GM18508 (cell line): ENCODE data around the gene NEO1.

Source experiments
- ATAC-seq: cut with Tn5 transposase; IDR thresholded peaks from one replicate; pipeline ENCODE4 v1.9.1; 2021; ENCODE audit warnings: moderate number of reproducible peaks; ENCODE audit not compliant: insufficient read depth, unreplicated experiment

The NEO1 gene

GRCh38 chr15:73323956-73324355 lies 271.7 kb downstream of the NEO1 start:
- ATAC-seq, result no peak

DNA sequence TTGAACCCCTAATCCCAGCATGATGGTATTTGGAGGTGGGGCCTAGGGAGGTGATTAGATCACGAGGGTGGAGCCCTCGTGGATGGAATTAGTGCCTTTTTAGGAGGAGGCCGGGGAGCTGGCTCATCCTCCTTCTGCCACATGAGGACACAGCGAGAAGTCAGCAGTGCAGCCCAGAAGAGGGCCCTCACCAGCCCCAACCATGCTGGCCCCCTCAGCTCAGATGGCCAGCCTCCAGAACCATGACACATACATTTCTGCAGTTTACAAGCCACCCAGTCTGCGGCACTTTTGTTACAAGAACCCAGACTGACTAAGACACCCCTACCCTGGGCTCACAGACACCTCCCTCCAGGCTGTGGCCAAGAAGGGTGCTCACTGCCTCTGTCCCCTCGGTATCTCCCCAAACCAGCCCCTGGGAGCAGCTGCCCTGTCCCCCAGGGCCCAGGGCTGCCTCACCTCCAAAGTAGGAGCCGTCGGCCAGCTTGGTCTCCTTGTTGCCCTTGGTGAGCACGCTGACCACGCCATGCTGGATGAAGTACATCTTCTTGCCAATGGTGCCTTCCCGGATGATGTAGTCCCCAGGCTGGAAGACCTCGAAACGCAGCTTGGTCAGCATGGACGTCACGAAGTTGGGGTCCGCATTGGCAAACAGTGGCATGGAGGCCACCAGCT lies 272.4 kb downstream of the NEO1 start:
- ATAC-seq, result no peak

GRCh38 chr15:73325191-73325861 lies 273.1 kb downstream of the NEO1 start:
- ATAC-seq, result no peak

DNA sequence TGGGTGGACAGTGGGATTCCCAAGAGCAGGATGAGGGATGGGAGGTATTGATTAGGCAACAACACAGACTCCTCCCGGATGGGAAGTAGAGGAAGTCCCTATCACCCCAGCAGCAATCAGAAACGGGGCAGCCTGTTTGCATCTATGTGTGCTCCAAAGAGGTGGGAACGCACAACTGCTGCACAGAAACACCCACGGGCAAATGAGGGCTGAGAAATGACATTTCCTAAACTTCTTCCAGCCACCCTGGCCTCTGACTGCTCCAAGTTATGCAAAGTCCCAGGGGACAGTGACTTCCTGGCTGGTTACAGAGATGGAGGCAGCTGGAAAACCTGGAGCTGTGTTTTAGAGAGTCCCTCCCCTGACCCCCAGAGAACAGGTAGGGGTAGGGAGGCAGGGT lies 273.9 kb downstream of the NEO1 start:
- no peak for ATAC-seq

GRCh38 chr15:73328149-73328820 lies 276.0 kb downstream of the NEO1 start:
- ATAC-seq, result no peak

- ATAC-seq, result no peak
Observed at GRCh38 chr15:73328981-73329380, 276.7 kb downstream of the NEO1 start.

DNA sequence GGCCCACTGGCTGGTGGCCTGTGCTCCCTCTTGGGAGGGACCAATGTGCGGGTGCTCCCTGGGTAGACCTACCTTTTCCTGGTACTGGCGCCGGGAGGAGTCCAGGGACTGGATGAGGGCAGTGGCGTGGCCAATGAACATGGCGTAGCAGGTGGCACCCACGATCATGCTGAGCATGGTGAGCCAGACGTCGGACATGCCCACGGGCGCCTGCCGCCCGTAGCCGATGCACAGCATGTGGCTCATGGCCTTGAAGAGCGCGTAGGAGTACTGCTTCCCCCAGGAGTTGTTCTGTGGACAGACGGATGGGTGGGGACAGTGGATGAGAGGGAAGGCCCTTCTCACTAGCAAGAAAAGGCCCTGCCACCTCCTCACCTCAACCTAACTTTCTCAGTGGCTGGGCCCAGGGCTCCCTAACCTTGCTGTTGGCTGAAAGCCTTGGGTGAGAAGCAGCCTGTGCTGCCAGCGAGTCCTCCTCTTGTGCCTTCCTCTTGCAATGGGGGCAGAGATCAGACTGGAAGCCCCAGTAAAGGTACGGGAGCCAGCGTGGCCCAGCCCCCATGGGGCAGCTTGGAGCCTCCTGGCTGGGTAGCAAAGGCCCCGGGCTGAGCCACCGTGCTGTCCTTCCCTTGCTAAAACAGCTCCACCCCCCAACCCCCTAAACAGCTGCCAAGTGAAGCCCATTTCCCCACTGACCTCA lies 277.4 kb downstream of the NEO1 start:
- no peak for ATAC-seq

GRCh38 chr15:73330206-73331051 lies 278.2 kb downstream of the NEO1 start:
- no peak for ATAC-seq

DNA sequence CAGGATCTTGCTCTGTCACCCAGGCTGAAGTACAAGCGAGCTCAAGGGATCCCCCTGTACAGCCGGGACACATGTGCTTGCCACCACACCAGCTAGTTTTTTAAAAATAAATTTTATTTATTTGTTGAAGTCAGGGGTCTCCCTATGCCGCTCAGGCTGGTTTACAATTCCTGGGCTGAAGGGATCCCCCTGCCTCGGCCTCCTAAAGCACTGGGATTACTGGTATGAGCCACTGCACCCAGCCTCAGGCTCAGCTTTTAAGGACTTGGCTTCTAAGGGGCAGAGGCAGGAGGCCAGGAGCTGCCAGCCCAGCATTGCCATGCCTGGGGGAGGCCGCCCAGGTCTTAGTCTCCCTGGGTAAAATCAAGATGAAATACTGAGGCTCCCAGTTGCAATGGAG lies 279.2 kb downstream of the NEO1 start:
- ATAC-seq, result no peak

- ATAC-seq, result no peak
Observed at GRCh38 chr15:73331991-73332925, 280.0 kb downstream of the NEO1 start.

GRCh38 chr15:73333001-73333400 lies 280.7 kb downstream of the NEO1 start:
- ATAC-seq, result no peak

DNA sequence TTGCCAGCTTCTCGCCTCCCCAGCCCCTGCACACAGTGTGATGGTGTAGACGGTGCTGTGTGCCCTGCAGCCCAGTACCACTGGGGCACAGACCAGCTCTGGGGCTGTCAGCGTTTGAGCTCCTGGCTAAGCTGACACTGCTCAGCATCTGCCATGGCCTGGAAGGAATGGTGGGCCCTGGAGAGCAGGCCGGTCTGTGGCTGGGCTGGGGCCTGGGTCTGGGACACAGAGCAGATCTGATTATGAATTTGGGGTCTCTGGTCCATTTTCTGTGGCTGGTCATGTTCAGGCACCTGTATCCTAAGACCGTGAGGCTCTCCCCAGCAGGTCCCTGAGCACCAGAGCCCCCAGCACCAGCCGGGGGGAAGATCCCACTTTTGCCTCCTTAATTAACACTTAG lies 281.8 kb downstream of the NEO1 start:
- no peak for ATAC-seq

DNA sequence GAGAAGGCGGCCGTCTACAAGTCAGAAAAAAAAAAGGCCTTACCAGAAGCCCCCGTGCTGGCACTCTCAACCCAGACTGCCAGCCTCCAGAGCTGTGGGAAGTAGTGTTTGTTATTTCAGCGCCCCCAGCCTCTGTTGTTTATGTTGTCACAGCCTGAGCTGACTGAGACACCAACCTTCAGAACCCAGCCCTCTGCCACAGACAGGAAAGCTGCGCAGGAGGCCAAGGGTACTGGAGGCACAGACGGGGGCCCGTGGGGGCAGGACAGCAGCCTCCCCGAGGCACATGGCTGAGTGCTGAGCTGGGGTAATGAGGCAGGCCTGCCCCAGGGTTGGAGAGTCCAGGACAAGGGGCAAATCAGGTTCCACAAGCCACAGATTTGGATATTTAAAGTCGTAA lies 282.8 kb downstream of the NEO1 start:
- no peak for ATAC-seq

DNA sequence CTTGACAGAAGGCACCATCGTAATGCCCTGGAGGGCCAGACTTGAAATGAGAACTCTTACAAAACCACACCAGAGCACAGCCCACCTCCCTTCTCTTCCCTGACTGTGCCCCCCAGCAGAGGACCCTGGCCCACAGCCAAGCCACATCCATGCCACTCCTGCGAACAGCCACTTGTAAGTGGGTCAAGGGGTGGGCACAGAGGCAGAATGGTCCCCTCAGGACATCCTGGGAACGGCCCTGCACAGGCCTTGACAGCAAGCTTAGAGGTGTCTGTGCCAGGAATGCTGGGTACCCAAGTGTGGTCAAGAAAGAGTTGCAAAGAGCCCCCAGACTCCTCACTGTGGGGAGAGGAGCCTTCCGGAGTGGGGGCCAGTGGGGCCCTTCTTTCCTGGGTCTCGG lies 283.2 kb downstream of the NEO1 start:
- ATAC-seq, result no peak

DNA sequence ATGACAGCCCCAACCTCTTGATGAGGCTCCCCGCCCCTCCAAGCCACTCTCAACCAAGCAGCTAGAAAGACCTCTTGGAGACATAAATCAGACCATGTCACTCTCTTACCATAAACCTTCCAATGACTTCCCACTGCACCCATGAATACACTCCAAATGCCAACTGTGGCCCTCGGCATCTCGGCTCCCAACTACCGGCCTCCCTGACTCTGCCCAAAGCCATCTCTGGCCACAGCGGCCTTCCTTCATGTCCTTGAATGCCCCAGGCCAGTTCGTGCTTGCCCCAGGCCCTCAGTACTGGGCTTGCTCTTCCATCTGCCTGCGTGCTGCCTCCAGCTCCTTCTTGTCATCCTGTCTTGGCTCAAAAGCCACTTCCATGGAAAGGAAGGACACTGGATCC lies 284.5 kb downstream of the NEO1 start:
- no peak for ATAC-seq

GRCh38 chr15:73337187-73337586 lies 284.9 kb downstream of the NEO1 start:
- ATAC-seq, result no peak

DNA sequence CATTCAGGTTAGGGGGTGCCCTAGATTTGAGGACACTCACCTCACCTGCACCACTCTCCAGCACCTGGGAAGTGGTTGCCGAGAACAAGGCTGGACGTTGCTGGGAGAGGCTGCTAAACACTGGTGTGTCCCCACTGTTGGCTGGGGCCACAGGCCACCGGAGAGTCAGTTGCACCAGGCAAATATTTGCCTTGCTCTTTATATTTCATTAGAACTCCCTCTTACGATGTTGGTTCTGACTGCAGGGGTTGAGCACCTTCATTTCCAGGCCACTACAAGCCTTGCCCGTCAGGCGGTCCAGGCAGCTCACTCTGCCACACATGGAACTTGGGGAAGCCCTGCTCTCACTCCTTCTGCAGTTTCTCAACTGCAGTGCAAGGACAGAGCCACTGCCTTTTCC lies 285.8 kb downstream of the NEO1 start:
- no peak for ATAC-seq

GRCh38 chr15:73338606-73339374 lies 286.5 kb downstream of the NEO1 start:
- no peak for ATAC-seq
